Measurements from ENCODE around the gene EDEM3. TPM values are rescaled to one million over a fixed set of nuclear protein-coding genes. Genes with fewer than 3 reads are reported as not detected.
"Not testable (repeated sequence)": the region's sequence is repeated elsewhere in the genome, so short reads cannot be mapped to it uniquely, and the experiment has no call there.

The EDEM3 gene
- total RNA-seq, 1 experiment from 2014 or later = 14.5 TPM

- Histone ChIP-seq H3K9me3 (ENCODE audit: insufficient read depth, low read depth) (0 out of 2 replicates have a peak, but pooled peaks cover 3% of the 10 kb centered on the region), H3K36me3 (ENCODE audit: low read depth) (no peaks in the 10 kb centered on the region), H3K4me3 (no peak overlapping the region), H3K27ac (no peak overlapping the region), H3K27me3 (ENCODE audit: insufficient read depth, low read depth) (no peaks in the 10 kb centered on the region), H4K20me1 (ENCODE audit: insufficient read depth) (no peaks in the 10 kb centered on the region), H3K79me2 (ENCODE audit: low read depth) (no peaks in the 10 kb centered on the region), H2AFZ (no peak overlapping the region), H3K9me2 (ENCODE audit: insufficient read depth) (no peaks in the 10 kb centered on the region; the same call in 1 of the 2 replicates), H3F3A (ENCODE audit: insufficient read depth, low read depth) (no peaks in the 10 kb centered on the region), H3K4me2 (no peak overlapping the region), H3K4me1 (replicated peaks; ENCODE audit: insufficient read depth) (no peaks in the 10 kb centered on the region)
- intact Hi-C loops (cut with micrococcal nuclease; ENCODE audit: unreplicated experiment) = no loop called here
- POLR2A ChIA-PET (ENCODE audit: unreplicated experiment) = no interaction called here
- no peak for TF ChIP-seq EZH2 (IDR thresholded peaks at IDR 0.05; ENCODE audit: low read depth)
- TF ChIP-seq CTCF (conservative IDR thresholded peaks at IDR 0.05) = no peak
- CTCF ChIA-PET = no interaction called here
- no TSS peak for BruUV-seq (replicated peaks)
- no peak for DNase-seq
Measured at GRCh38 chr1:184768467-184768866, 13.8 kb upstream of the EDEM3 start.

GRCh38 chr1:184767591-184767990 lies 12.9 kb upstream of the EDEM3 start:
- Histone ChIP-seq H3K9me3 (ENCODE audit: insufficient read depth, low read depth) (0 out of 2 replicates have a peak, but pooled peaks cover 3% of the 10 kb centered on the region), H3K27me3 (ENCODE audit: insufficient read depth, low read depth) (no peaks in the 10 kb centered on the region), H3K4me3 (no peak overlapping the region), H3K79me2 (ENCODE audit: low read depth) (no peaks in the 10 kb centered on the region), H4K20me1 (ENCODE audit: insufficient read depth) (no peaks in the 10 kb centered on the region), H2AFZ (no peak overlapping the region), H3K4me2 (no peak overlapping the region), H3K27ac (no peak overlapping the region), H3K4me1 (replicated peaks; ENCODE audit: insufficient read depth) (no peaks in the 10 kb centered on the region), H3K36me3 (ENCODE audit: low read depth) (no peaks in the 10 kb centered on the region), H3F3A (ENCODE audit: insufficient read depth, low read depth) (no peaks in the 10 kb centered on the region), H3K9me2 (ENCODE audit: insufficient read depth) (no peaks in the 10 kb centered on the region; the same call in 1 of the 2 replicates)
- ChIA-PET CTCF (no interaction called here), POLR2A (ENCODE audit: unreplicated experiment) (no interaction called here)
- BruUV-seq (replicated peaks) = no TSS peak
- no peak for DNase-seq
- TF ChIP-seq CTCF (conservative IDR thresholded peaks at IDR 0.05) = no peak
- no peak for TF ChIP-seq EZH2 (IDR thresholded peaks at IDR 0.05; ENCODE audit: low read depth)
- intact Hi-C loops (cut with micrococcal nuclease; ENCODE audit: unreplicated experiment) = no loop called here

- CTCF ChIA-PET = no interaction called here
- no peak for TF ChIP-seq EZH2 (IDR thresholded peaks at IDR 0.05; ENCODE audit: low read depth)
- no peak for TF ChIP-seq CTCF (conservative IDR thresholded peaks at IDR 0.05)
- POLR2A ChIA-PET (ENCODE audit: unreplicated experiment) = no interaction called here
- Histone ChIP-seq H3K4me2 (no peak overlapping the region), H3K79me2 (ENCODE audit: low read depth) (no peaks in the 10 kb centered on the region), H3K27ac (no peak overlapping the region), H3K4me3 (no peak overlapping the region), H4K20me1 (ENCODE audit: insufficient read depth) (no peaks in the 10 kb centered on the region), H2AFZ (no peak overlapping the region), H3K4me1 (replicated peaks; ENCODE audit: insufficient read depth) (no peaks in the 10 kb centered on the region), H3K36me3 (ENCODE audit: low read depth) (no peaks in the 10 kb centered on the region), H3K9me3 (ENCODE audit: insufficient read depth, low read depth) (no peaks in the 10 kb centered on the region), H3K27me3 (ENCODE audit: insufficient read depth, low read depth) (no peaks in the 10 kb centered on the region), H3K9me2 (ENCODE audit: insufficient read depth) (no peaks in the 10 kb centered on the region), H3F3A (ENCODE audit: insufficient read depth, low read depth) (no peaks in the 10 kb centered on the region)
- no peak for DNase-seq
- BruUV-seq (replicated peaks) = no TSS peak
- intact Hi-C loops (cut with micrococcal nuclease; ENCODE audit: unreplicated experiment) = no loop called here
Measured at GRCh38 chr1:184764483-184764882, 9.8 kb upstream of the EDEM3 start.

GRCh38 chr1:184763520-184763919 lies 8.9 kb upstream of the EDEM3 start:
- H3F3A ChIP-seq (ENCODE audit: insufficient read depth, low read depth); POLR2A ChIA-PET (ENCODE audit: unreplicated experiment); H3K4me2 ChIP-seq; H3K4me3 ChIP-seq; H3K36me3 ChIP-seq (ENCODE audit: low read depth); DNase-seq; CTCF ChIA-PET; H4K20me1 ChIP-seq (ENCODE audit: insufficient read depth); H2AFZ ChIP-seq; BruUV-seq (replicated peaks); H3K27ac ChIP-seq; H3K4me1 ChIP-seq (replicated peaks; ENCODE audit: insufficient read depth); intact Hi-C loops (cut with micrococcal nuclease; ENCODE audit: unreplicated experiment); H3K79me2 ChIP-seq (ENCODE audit: low read depth); H3K9me3 ChIP-seq (ENCODE audit: insufficient read depth, low read depth); H3K27me3 ChIP-seq (ENCODE audit: insufficient read depth, low read depth); H3K9me2 ChIP-seq (ENCODE audit: insufficient read depth): not testable (repeated sequence)
